Measurements from ENCODE around the gene JPH2.

JPH2 gene

GRCh38 chr20:44104798-44105517 lies 82.0 kb downstream of the JPH2 start:
- Histone ChIP-seq H3K9ac (ENCODE audit: low read length) (no peak overlapping the region), H3K27me3 (ENCODE audit: low read length) (no peaks in the 10 kb centered on the region), H3K36me3 (ENCODE audit: low read length) (no peaks in the 10 kb centered on the region), H3K4me3 (ENCODE audit: insufficient read depth, low read length, poor library complexity, severe bottlenecking) (no peak overlapping the region), H3K27ac (ENCODE audit: low read depth, low read length) (no peak overlapping the region), H3F3A (ENCODE audit: insufficient read depth) (no peaks in the 10 kb centered on the region), H3K79me2 (ENCODE audit: insufficient read depth, low read length) (no peaks in the 10 kb centered on the region), H2AFZ (ENCODE audit: low read depth, low read length, severe bottlenecking) (no peak overlapping the region), H4K20me1 (ENCODE audit: low read depth, low read length) (no peaks in the 10 kb centered on the region), H3K4me2 (ENCODE audit: low read depth, low read length, poor library complexity, severe bottlenecking) (no peak overlapping the region), H3K9me3 (ENCODE audit: insufficient read depth, low read length) (no peaks in the 10 kb centered on the region), H3K9me2 (replicated peaks; ENCODE audit: insufficient read depth, low read length) (no peaks in the 10 kb centered on the region)
- TF ChIP-seq CTCF (IDR thresholded peaks at IDR 0.05; ENCODE audit: insufficient read depth, low read length, poor library complexity, severe bottlenecking) (no peak), EZH2phosphoT487 (conservative IDR thresholded peaks at IDR 0.05; ENCODE audit: low read length) (no peak)

- Histone ChIP-seq H3K4me3 (ENCODE audit: insufficient read depth, low read length, poor library complexity, severe bottlenecking) (no peak overlapping the region), H3K27me3 (ENCODE audit: low read length) (no peaks in the 10 kb centered on the region), H3K4me2 (ENCODE audit: low read depth, low read length, poor library complexity, severe bottlenecking) (no peak overlapping the region), H3K36me3 (ENCODE audit: low read length) (no peaks in the 10 kb centered on the region), H2AFZ (ENCODE audit: low read depth, low read length, severe bottlenecking) (no peak overlapping the region), H3K9me3 (ENCODE audit: insufficient read depth, low read length) (no peaks in the 10 kb centered on the region), H3K79me2 (ENCODE audit: insufficient read depth, low read length) (no peaks in the 10 kb centered on the region), H3K9me2 (replicated peaks; ENCODE audit: insufficient read depth, low read length) (no peaks in the 10 kb centered on the region), H3K9ac (ENCODE audit: low read length) (no peak overlapping the region), H3F3A (ENCODE audit: insufficient read depth) (no peaks in the 10 kb centered on the region), H3K27ac (ENCODE audit: low read depth, low read length) (no peak overlapping the region), H4K20me1 (ENCODE audit: low read depth, low read length) (no peaks in the 10 kb centered on the region)
- TF ChIP-seq CTCF (IDR thresholded peaks at IDR 0.05; ENCODE audit: insufficient read depth, low read length, poor library complexity, severe bottlenecking) = no peak
- TF ChIP-seq EZH2phosphoT487 (conservative IDR thresholded peaks at IDR 0.05; ENCODE audit: low read length) = no peak
These were observed 84.4 kb downstream of the JPH2 start for GRCh38 chr20:44102582-44102981.

GRCh38 chr20:44099832-44100231 lies 87.2 kb downstream of the JPH2 start:
- Histone ChIP-seq H3K9ac (ENCODE audit: low read length) (no peak overlapping the region), H2AFZ (ENCODE audit: low read depth, low read length, severe bottlenecking) (no peak overlapping the region), H3K4me2 (ENCODE audit: low read depth, low read length, poor library complexity, severe bottlenecking) (no peak overlapping the region), H3K9me2 (replicated peaks; ENCODE audit: insufficient read depth, low read length) (no peaks in the 10 kb centered on the region), H3F3A (ENCODE audit: insufficient read depth) (no peaks in the 10 kb centered on the region), H3K9me3 (ENCODE audit: insufficient read depth, low read length) (no peaks in the 10 kb centered on the region), H3K4me3 (ENCODE audit: insufficient read depth, low read length, poor library complexity, severe bottlenecking) (no peak overlapping the region), H3K79me2 (ENCODE audit: insufficient read depth, low read length) (no peaks in the 10 kb centered on the region), H3K27ac (ENCODE audit: low read depth, low read length) (no peak overlapping the region), H4K20me1 (ENCODE audit: low read depth, low read length) (no peaks in the 10 kb centered on the region), H3K27me3 (ENCODE audit: low read length) (no peaks in the 10 kb centered on the region), H3K36me3 (ENCODE audit: low read length) (no peaks in the 10 kb centered on the region)
- TF ChIP-seq CTCF (IDR thresholded peaks at IDR 0.05; ENCODE audit: insufficient read depth, low read length, poor library complexity, severe bottlenecking) = no peak
- no peak for TF ChIP-seq EZH2phosphoT487 (conservative IDR thresholded peaks at IDR 0.05; ENCODE audit: low read length)

All from SU-DHL-6 (cell line).